SU-DHL-6 (cell line): ENCODE results near the gene ADH1B.

Source experiments
- CTCF ChIP-seq: fragments of 200-600 bp; sonication (generic); IDR thresholded peaks from one replicate; pipeline ENCODE4 v1.5.1; 2017; ENCODE audit warnings: antibody characterized with exemption, mild to moderate bottlenecking, low read length, moderate library complexity; ENCODE audit not compliant: insufficient read depth, poor library complexity, severe bottlenecking
- EZH2phosphoT487 ChIP-seq: fragments of 200-600 bp; sonication (generic), shearing (Covaris generic); conservative IDR thresholded peaks from 2 replicates; pipeline ENCODE4 v1.6.1; 2018; ENCODE audit warnings: mild to moderate bottlenecking, antibody characterized with exemption, low read length, moderate library complexity, mixed read lengths

GRCh38 chr4:99356992-99357391, 35.8 kb upstream of the ADH1B start:
- TF ChIP-seq CTCF: no peak
- no peak for TF ChIP-seq EZH2phosphoT487
